HG03135 (cell line): ENCODE data around the gene OVCA2.

ENCODE experiments used
- ATAC-seq: cut with Tn5 transposase; IDR thresholded peaks from one replicate; pipeline ENCODE4 v1.9.1; 2021; ENCODE audit warnings: mild to moderate bottlenecking, moderate library complexity; ENCODE audit not compliant: unreplicated experiment

The OVCA2 gene

GRCh38 chr17:2030779-2031163 is 11.1 kb upstream of the OVCA2 start:
- ATAC-seq: no peak

GRCh38 chr17:2033153-2033552 is 8.7 kb upstream of the OVCA2 start:
- no peak for ATAC-seq

- ATAC-seq: no peak
Measured at GRCh38 chr17:2034157-2034556, 7.7 kb upstream of the OVCA2 start.

- no peak for ATAC-seq
Measured at GRCh38 chr17:2034806-2035540, 6.8 kb upstream of the OVCA2 start.

- no peak for ATAC-seq
Measured at GRCh38 chr17:2035541-2036488, 6.0 kb upstream of the OVCA2 start.

- ATAC-seq: no peak
Measured at GRCh38 chr17:2037155-2037554, 4.7 kb upstream of the OVCA2 start.

GRCh38 chr17:2040219-2040827 is 1.5 kb upstream of the OVCA2 start:
- ATAC-seq: no peak

GRCh38 chr17:2040942-2041560 is 771 bp upstream of the OVCA2 start:
- ATAC-seq: no peak

- no peak for ATAC-seq
Measured at GRCh38 chr17:2042390-2042847, 597 bp downstream of the OVCA2 start.

GRCh38 chr17:2042933-2043332 is 1.1 kb downstream of the OVCA2 start:
- no peak for ATAC-seq

- no peak for ATAC-seq
Measured at GRCh38 chr17:2043785-2044184, 2.0 kb downstream of the OVCA2 start.

GRCh38 chr17:2044263-2044894 is 2.6 kb downstream of the OVCA2 start:
- ATAC-seq: no peak

- ATAC-seq: no peak
Measured at GRCh38 chr17:2047590-2047989, 5.8 kb downstream of the OVCA2 start.

- no peak for ATAC-seq
Measured at GRCh38 chr17:2048805-2049204, 7.0 kb downstream of the OVCA2 start.

GRCh38 chr17:2049333-2050299 is 7.8 kb downstream of the OVCA2 start:
- ATAC-seq: peak; percentile 48

GRCh38 chr17:2050300-2051060 is 8.7 kb downstream of the OVCA2 start:
- ATAC-seq: peak; percentile 8

- no peak for ATAC-seq
Measured at GRCh38 chr17:2051061-2051932, 9.5 kb downstream of the OVCA2 start.
